Bronchial epithelial cell (primary cell): ENCODE measurements around the gene CDK15. TPM values are rescaled to one million over a fixed set of nuclear protein-coding genes. Genes with fewer than 3 reads are reported as not detected.

Experiments used
- DNase-seq: peaks from one replicate; pipeline ENCODE4 v3.0.0-alpha.2; 2010; ENCODE audit warnings: low read depth
- FAIRE-seq: peaks from 2 replicates; lab custom pipeline; 2011; peaks lifted over from hg19 to GRCh38; lab: Jason Lieb, UNC
- H3K27me3 ChIP-seq: 2 replicates; pipeline ENCODE4 v1.5.1; 2011; ENCODE audit warnings: low read length; ENCODE audit not compliant: control insufficient read depth, insufficient read depth
- H3K36me3 ChIP-seq: 2 replicates; pipeline ENCODE4 v1.5.1; 2011; ENCODE audit warnings: low read length; ENCODE audit not compliant: control insufficient read depth, insufficient read depth
- H3K4me3 ChIP-seq: 2 replicates; pipeline ENCODE4 v1.5.1; 2011; ENCODE audit warnings: mild to moderate bottlenecking, low read depth, low read length, control low read depth
- total RNA-seq: library from RNA; depleted of rRNA; stranded (reverse); fragments of >200 nt; gene quantifications from 2 replicates; pipeline ENCODE4 v1.2.1, GENCODE V29; 2014
- TF ChIP-seq, protein P1 (sequence below): IDR thresholded peaks from 2 replicates; pipeline ENCODE4 v1.5.1; 2011; ENCODE audit warnings: mild to moderate bottlenecking, moderate library complexity, low read length, control low read depth, inconsistent platforms; ENCODE audit not compliant: insufficient read depth, severe bottlenecking

Gene CDK15
- total RNA-seq, 1 donor from 2014 or later = 0.26 TPM

DNA sequence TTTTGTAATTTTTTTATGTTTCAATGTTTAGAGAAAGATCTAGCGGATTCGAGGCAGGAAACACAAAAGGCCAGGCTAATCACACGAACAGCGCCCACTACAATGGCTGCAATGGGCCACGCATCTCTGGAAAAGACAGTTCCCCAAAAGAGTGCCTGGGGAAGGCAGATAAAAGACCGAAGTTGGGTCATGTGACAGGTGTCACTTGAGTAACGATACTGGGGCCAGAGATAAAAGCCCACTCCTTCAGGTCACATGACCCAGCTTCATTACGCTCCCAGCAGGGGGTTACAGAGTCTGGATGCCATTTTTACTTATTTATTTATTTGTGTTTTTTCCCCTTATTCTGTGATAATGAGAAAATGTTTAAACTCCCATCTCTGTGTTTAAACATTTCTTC lies 95.4 kb downstream of the CDK15 start:
- Histone ChIP-seq H3K36me3 (no peaks in the 10 kb centered on the region), H3K27me3 (peaks cover 1% of the 10 kb centered on the region), H3K4me3 (no peak overlapping the region)
- FAIRE-seq = no peak
- TF ChIP-seq, protein P1, sequence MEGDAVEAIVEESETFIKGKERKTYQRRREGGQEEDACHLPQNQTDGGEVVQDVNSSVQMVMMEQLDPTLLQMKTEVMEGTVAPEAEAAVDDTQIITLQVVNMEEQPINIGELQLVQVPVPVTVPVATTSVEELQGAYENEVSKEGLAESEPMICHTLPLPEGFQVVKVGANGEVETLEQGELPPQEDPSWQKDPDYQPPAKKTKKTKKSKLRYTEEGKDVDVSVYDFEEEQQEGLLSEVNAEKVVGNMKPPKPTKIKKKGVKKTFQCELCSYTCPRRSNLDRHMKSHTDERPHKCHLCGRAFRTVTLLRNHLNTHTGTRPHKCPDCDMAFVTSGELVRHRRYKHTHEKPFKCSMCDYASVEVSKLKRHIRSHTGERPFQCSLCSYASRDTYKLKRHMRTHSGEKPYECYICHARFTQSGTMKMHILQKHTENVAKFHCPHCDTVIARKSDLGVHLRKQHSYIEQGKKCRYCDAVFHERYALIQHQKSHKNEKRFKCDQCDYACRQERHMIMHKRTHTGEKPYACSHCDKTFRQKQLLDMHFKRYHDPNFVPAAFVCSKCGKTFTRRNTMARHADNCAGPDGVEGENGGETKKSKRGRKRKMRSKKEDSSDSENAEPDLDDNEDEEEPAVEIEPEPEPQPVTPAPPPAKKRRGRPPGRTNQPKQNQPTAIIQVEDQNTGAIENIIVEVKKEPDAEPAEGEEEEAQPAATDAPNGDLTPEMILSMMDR = no peak
- no peak for DNase-seq

DNA sequence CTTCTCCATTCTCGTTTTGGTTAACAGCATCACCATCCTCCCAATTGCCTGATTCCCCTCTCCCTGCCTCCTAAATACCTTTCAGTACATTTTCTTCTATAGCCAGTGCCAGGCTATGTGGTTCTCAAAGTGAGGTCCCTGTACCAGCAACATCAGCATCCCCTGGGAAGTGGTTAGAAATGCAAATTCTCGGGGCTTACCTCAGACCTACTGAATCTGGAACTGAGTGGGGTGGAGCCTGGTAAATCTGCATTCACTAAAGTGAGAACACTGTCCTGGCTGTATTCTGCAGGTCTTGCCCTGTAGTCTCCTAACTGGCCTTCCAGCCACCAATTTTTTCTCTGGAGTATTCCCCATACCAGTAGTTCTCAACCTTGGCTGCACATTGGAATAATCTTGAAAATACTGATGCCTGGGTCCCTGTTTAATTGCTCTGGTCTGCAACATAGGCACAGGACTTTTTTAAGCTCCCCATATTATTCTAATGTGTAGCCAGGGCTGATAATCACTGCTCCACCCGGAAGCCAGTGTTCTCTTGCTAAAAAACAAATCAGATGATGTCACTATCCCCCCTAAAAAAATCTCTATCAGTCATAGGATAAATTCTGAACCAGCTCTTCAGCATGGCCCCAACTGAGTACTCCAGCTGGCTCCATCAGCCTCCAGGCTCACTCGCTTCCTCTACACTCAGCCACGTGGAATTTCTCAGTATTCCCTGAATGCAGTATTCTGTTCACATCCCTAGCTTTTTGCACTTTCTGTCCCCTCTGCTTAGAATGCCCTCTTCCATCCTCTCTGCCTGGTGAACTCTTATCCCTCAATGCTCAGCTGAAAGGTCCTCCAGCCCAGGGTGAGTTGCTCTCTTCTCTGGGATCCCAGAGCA lies 98.4 kb downstream of the CDK15 start:
- no peak for FAIRE-seq
- Histone ChIP-seq H3K4me3 (no peak overlapping the region), H3K27me3 (no peaks in the 10 kb centered on the region), H3K36me3 (no peaks in the 10 kb centered on the region)
- TF ChIP-seq, protein P1 = no peak
- no peak for DNase-seq

DNA sequence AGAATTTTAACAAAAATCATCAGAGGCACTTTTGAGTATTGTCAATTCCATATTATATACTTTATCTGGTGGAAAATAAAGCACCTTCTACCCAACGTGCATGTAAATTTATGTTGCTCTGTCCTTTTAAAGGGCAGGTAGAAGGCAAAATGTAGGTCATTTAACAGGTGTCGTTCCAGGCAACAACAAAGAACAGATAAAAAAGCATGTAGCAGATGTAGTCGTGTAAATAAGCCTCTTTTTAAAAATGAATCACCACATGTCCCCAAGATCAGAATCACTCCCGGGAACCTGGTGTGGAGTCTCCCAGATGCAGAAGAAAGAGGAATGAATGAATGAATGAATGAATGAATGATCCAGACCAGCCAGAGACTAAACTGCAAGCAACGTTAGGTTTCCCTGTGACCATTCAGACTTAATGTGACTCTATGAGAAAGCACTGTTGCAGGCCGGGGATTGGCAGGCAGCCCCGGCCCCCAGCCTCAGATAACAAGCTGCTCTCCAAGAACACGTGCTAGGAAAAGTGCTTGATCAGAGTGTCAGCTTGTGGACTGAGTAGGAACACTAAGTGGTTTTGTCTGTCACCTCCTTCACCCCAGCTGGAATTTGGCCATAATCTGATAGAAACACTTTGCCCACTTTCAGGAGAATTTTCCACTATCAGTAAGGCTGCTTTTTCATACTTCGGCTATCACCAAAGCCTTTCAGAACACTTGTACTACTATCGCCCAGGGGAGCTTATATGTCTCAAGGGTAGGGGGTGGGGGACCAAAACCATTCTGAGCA lies 100.6 kb downstream of the CDK15 start:
- Histone ChIP-seq H3K4me3 (no peak overlapping the region), H3K36me3 (no peaks in the 10 kb centered on the region), H3K27me3 (no peaks in the 10 kb centered on the region)
- TF ChIP-seq, protein P1 = no peak
- FAIRE-seq = no peak
- no peak for DNase-seq

DNA sequence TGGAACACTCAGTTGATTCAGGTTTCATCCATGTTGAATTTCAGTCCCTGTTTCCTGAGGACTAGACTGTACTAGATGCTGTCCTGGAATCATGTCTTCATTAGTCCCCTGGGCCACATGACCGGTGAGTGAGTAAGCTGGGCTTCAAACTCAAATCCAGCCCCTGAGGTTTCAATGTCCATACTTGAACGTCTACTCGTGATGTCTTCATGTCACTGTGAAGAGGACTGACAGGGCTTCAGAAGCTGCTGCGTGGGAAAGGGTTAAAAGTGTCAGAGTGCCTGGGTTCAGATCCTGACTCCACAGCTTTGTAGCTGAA lies 101.2 kb downstream of the CDK15 start:
- FAIRE-seq (no peak), DNase-seq (no peak)
- TF ChIP-seq, protein P1 = no peak
- Histone ChIP-seq H3K27me3 (no peaks in the 10 kb centered on the region), H3K36me3 (no peaks in the 10 kb centered on the region), H3K4me3 (no peak overlapping the region)

DNA sequence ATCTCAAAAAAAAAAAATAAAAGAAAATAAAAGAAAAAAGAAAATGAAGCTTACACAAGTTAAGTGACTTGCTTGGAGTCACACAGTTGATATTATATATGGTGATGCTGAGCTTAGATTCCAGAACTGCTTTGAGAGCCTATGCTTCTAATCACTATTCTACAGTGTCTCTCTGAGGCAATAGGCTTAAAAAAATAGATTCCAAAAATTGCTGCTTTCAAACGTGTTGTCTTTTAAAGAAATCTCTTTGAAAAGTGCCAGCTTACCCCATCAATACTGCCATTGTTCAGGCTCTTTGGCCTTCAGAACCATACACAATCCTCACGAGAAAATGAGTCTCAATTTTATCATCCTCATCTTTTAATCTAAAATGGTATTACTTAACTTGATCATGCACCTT lies 102.6 kb downstream of the CDK15 start:
- DNase-seq (no peak), FAIRE-seq (no peak)
- Histone ChIP-seq H3K36me3 (no peaks in the 10 kb centered on the region), H3K27me3 (no peaks in the 10 kb centered on the region), H3K4me3 (no peak overlapping the region)
- TF ChIP-seq, protein P1 = no peak
